GM18499 (cell line): ENCODE results near the gene ABHD14A.

Source experiments
- ATAC-seq: cut with Tn5 transposase; IDR thresholded peaks from one replicate; pipeline ENCODE4 v1.9.1; 2021; ENCODE audit warnings: moderate number of reproducible peaks; ENCODE audit not compliant: insufficient read depth, unreplicated experiment

ABHD14A gene

GRCh38 chr3:51955175-51955892 is 19.5 kb upstream of the ABHD14A start, which contains the start of gene GPR62:
Gene GPR62, plus strand, starts transcription at chr3:51955381. Its CDS starts 272 bp downstream, at chr3:51955653.
- ATAC-seq: no peak

- no peak for ATAC-seq
These were observed 18.7 kb upstream of the ABHD14A start for GRCh38 chr3:51955893-51956770.

GRCh38 chr3:51957520-51958205 is 17.2 kb upstream of the ABHD14A start:
- no peak for ATAC-seq

DNA sequence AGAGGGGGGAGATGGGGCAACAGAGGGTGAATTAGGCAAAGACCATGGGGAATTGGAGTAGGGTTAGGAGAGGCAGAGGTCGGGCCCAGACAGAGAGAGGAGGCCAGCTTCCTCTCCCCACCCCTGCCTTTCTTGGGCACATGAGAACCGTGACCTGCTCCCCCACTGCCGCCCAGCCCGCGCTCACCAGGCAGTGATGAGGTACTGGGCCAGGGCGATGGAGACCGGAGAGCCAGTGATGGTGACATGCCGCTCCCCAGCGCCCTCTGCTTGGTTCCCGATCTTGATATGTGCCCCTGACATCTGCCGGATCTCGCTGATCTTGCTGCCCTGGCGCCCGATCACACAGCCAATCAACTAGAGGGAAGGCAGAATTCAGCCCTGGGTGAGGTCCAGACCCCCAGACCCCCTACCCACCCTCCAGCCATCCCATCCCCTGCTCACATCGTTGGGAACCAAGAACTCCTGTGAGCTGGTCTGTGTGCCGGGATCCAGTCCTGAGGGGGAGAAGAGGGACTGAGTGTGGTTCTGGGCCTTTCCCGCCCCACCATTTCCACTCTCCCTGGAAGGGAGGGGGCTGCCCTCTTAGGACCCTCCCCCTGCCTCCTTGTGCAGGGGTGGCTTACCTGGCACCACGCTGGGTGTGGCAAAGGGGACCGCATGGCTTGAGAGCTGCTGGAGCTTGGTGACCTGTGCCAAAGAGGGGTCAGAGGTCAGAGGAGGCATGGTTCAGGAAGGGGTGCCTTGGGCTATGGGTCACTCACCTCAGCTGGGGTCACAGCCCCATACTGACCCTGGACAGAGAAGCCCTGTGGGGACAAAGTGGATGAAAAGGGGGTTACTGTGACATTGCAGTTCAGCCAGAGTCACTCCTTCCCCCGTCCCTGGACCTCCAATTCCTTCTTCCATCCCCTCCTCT is 16.0 kb upstream of the ABHD14A start:
- no peak for ATAC-seq

DNA sequence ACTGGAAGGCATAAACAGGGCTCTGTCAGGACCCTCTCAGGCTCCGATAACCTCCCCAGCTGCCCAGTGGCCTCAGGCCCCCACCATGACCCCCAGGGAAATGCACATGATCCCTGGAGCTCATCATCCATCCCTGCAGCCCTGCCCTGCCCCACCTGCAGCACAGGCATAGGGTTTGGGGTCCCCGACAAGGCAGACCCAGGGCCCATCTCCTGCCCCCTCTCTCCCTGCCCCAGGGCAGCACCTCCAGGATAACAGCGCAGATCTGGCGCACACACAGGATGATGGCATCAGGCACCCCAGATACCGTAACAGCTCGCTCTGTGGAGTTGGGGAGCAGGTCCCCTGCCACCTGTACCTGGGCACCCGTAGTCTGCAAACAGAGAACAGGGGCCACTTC is 15.2 kb upstream of the ABHD14A start:
- ATAC-seq: no peak

DNA sequence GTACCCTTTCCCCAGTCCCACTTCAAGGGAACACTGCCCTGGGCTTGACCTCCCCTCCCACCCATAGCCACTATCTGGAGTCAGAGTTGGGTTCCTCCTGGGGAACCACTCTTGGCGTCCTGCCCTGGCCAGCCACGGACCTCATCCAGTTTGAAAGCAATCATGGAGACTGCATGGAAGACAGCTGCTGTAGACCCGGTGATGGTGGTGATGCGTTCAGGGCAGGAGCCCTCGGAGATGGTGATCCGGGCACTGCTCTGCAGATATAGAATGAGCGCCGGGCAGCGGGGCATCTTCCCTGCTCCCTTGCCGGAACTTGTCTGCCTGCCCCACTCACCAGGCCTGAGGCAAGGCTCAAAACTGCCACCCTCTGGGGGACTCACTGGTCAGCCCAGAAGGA is 14.5 kb upstream of the ABHD14A start:
- ATAC-seq: no peak

DNA sequence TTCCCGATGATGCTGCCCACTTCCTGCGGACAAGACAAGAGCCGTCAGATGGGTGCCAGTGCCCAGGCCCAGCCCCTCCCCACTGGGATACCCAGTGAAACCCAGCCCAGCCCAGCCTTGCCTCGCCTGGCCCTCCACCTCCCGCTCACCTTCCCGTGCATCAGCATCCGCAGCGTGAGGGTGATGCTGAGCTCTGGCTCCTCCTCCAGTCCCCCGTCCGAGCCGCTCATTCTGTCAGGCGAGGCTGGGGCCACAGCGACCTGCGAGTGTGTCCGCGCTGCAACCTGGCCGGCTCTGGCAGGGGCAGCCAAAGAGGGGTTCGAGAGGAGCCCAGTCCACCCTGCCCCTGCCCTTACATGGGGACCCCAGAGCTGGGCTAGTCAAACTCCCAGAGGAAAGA is 13.9 kb upstream of the ABHD14A start:
- no peak for ATAC-seq

- ATAC-seq: no peak
These were observed 13.0 kb upstream of the ABHD14A start for GRCh38 chr3:51961602-51962569.

- ATAC-seq: no peak
These were observed 11.9 kb upstream of the ABHD14A start for GRCh38 chr3:51962854-51963530.

- ATAC-seq: no peak
These were observed 10.9 kb upstream of the ABHD14A start for GRCh38 chr3:51963951-51964451.

DNA sequence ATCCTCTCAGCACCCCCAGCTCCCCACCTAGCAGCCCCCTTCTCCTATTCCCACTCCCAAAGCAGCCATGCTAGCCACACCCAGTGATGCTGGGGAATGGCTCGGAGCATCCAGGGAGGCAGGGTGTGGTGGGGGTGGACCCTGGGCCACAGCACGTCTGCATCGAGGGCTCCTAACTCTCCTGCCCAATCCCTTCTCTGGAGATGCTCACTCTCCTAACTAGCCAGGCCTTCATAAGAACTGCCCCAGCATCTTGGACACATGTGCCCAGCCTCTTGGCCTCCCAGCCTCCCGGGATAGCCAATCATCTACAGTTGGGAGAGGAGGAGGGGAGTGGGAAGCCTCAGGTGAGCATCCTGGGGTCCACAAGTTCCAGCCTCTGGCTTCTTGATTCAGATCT is 10.3 kb upstream of the ABHD14A start:
- no peak for ATAC-seq

GRCh38 chr3:51966016-51966415 is 8.8 kb upstream of the ABHD14A start:
- no peak for ATAC-seq

- ATAC-seq: no peak
These were observed 8.4 kb upstream of the ABHD14A start for GRCh38 chr3:51966486-51966885.

GRCh38 chr3:51966922-51967383 is 7.9 kb upstream of the ABHD14A start:
- ATAC-seq: no peak

DNA sequence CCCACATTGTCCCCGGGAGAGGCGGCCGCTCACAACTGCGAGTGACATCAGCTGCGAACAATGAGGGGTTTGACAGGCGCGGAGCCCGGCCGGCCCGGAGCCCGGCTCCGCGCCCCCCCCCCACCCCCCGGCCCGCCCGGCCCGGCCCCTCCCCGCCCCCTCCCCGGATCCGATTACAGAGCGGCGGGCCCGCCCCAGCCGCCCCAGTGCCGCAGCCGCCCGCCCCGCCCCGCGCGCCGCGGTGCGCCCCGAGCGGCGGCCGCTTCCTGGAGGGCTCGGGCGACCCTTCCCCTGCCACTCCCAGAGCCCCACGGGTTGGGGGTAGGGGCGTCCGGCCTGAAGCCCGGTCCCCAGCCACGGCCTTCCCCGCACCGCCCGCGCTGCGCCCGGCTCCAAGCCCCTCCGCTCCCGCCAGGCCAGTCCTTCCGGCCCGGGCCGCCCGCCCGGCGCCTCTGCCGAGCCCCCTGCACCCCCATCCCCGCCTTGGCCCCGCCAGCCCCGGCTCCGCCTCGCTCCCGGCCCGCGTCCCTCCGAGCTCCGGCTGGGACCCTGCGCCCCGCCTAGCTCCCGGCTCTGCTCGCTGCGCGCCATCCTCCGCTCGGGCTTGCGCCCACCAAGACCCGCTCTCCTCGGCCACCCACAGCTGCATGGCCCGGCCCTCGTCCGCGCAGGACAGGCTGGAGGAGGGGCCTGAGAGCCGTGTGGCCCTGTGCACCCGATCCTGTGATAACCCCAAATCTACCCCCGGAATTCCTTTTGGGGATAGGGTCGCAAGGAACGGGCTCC is 7.3 kb upstream of the ABHD14A start, which contains the start of gene PCBP4:
PCBP4 (minus strand) TSS at position 71 of the 786 bp plus-strand sequence. CDS start 6,214 bp downstream, outside the sequence.
- ATAC-seq: no peak

GRCh38 chr3:51968170-51968775 is 6.6 kb upstream of the ABHD14A start:
- ATAC-seq: no peak
